ENCODE data around the gene MACIR.

DNA sequence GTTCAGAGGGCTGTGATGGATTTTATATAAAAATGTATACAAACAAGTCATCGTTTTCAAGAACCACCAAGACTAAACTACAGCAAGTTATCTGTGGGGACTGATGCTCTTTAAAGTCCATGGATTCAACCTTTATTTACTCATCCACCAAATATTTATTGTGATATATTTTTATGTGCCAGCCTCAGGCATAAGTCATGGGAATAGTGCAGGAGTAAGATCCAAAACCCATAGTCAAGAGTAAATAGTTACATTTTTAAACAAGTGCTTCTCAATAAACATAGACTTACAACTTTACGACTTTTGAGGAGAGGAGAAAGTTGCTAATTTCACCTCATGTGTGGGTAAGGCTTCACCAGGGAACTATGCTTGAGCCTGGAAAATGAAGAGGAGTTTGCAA lies 24.6 kb downstream of the MACIR start:
- TF ChIP-seq CTCF (IDR thresholded peaks at IDR 0.05), result no peak
- no peak for TF ChIP-seq POLR2A (IDR thresholded peaks at IDR 0.05)
